Right lobe of liver (tissue), 4 donors: ENCODE data around the gene SPATA2L.

Source experiments
- POLR2A ChIP-seq: fragments of 450-650 bp; IDR thresholded peaks from one replicate; pipeline ENCODE4 v1.6.1; 2017; ENCODE audit warnings: antibody characterized with exemption, mild to moderate bottlenecking
- TF ChIP-seq, protein P1 (sequence below), 4 donors: fragments of 200-600 bp in 3 of 4; fragments of 450-650 bp in 1 of 4; IDR thresholded peaks; one replicate each; pipeline versions ENCODE4 v1.5.1 to v1.8.0; 2016 to 2022; ENCODE audit warnings: antibody characterized with exemption in 4 of 4, mild to moderate bottlenecking in 2 of 4
- donor health status: DM: no; HTN: no; CAD: no.
- donor health status: DM: no; HTN: no; CAD: no.
- donor health status: DM: no; HTN: yes; CAD: no.

DNA sequence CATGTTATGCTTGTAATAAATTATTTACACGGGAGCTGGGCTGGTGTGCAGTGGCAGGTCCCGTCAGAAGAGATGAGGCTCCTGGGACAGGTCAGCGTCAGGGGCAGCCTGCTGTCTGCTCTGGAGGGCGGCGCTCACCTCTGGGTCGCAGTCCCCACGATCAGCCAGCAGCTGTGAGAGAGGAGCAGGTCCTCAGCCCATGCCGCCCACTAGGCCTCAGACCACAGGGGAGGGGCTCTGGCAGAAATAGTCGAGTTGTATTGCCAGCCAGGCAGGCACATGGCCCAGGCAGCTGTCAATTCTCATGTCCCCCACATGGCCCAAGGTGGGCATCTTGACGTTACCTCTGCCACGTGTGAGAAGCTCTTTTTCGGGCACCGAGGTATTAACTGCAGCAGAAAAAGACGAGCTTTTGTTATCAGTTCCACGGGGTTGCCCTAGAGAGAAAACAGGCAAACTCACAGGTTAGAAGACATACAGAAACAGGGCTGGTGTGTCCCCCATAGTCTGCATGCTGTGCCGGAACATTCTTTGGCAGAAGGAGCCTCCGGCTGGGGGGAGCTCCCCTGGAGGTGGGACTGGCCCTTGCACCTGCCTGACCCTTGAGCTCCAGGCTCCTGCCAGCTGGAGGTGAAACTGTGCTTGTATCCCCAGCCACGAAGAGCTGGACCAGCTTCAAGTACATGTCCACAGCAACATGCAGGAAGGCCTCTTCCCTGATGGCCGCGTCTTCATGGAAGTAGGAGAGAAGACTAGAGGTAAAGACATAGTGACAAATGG lies 37.2 kb upstream of the SPATA2L start:
- TF ChIP-seq, protein P1, sequence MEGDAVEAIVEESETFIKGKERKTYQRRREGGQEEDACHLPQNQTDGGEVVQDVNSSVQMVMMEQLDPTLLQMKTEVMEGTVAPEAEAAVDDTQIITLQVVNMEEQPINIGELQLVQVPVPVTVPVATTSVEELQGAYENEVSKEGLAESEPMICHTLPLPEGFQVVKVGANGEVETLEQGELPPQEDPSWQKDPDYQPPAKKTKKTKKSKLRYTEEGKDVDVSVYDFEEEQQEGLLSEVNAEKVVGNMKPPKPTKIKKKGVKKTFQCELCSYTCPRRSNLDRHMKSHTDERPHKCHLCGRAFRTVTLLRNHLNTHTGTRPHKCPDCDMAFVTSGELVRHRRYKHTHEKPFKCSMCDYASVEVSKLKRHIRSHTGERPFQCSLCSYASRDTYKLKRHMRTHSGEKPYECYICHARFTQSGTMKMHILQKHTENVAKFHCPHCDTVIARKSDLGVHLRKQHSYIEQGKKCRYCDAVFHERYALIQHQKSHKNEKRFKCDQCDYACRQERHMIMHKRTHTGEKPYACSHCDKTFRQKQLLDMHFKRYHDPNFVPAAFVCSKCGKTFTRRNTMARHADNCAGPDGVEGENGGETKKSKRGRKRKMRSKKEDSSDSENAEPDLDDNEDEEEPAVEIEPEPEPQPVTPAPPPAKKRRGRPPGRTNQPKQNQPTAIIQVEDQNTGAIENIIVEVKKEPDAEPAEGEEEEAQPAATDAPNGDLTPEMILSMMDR (IDR thresholded peaks at IDR 0.05) = no peak
- no peak for TF ChIP-seq POLR2A
